GM21367 (cell line): ENCODE results near the gene DDX31.
A peak's percentile ranks its signal among the peaks of the same experiment; 100 is the strongest.
"Not testable (repeated sequence)": the region's sequence is repeated elsewhere in the genome, so short reads cannot be mapped to it uniquely, and the experiment has no call there.

Source experiments
- ATAC-seq: cut with Tn5 transposase; IDR thresholded peaks from one replicate; pipeline ENCODE4 v1.9.1; 2021; ENCODE audit not compliant: unreplicated experiment

Gene DDX31

DNA sequence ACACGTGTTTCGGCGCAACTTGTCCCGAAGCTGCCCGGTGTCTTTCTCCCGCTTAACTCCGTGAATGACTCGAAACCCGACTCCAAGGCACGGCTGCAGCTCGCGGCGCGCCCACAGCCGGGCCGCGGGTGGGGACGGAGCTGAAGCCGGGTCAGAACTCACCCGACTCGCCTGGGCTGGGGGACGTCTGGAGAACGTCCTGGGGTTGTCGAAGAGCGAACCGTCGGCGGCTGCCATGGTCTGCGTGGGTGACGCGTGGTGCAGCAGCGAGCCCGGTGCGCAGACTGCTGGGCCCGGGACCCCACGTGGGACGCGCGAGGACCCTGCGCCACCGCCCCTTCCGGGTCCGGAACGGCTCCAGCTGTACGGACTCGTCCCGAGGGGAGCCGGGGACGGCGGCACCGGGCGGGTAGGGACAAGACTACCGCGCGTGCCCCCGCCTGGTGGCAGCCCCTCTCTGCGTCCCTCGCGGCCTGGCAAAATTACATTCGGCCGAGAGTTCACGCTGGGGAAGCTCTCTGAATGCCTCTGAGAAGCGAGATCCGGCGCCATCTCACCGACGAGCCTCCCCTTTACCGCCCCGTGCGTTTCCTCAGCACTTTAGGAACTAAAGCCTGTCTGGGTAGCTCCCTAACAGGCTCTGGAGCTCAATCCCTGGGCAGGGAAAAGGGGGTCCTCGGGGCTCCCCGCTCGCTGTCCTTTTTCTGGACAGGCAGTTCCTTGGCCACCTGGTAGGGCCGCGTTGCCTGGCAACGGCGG, at the start of gene DDX31:
DDX31 (minus strand) TSS at position 286 of the 759 bp plus-strand sequence; CDS start at position 237, 49 bp downstream.
- ATAC-seq: peak; percentile 70

DNA sequence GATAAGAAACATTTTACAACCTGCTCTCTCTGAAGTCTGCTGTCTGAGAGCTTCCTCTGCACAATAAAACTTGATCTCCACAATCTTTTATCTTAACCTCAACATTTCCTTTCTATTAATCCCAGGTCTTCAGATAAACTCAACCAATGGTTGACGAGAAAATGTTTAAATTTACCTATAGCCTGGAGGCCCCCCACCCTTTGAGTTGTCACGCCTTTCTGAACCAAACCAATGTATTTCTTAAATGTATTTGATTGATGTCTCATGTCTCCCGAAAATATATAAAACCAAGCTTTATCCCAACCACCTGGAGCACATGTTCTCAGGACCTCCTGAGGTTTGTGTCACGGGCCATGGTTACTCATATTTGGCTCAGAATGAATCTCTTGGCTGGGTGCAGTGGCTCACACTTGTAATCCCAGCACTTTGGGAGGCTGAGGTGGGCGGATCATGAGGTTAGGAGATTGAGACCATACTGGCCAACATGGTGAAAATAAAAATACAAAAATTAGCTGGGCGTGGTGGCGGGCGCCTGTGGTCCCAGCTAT, 48.7 kb upstream of the DDX31 start:
- ATAC-seq: not testable (repeated sequence)

DNA sequence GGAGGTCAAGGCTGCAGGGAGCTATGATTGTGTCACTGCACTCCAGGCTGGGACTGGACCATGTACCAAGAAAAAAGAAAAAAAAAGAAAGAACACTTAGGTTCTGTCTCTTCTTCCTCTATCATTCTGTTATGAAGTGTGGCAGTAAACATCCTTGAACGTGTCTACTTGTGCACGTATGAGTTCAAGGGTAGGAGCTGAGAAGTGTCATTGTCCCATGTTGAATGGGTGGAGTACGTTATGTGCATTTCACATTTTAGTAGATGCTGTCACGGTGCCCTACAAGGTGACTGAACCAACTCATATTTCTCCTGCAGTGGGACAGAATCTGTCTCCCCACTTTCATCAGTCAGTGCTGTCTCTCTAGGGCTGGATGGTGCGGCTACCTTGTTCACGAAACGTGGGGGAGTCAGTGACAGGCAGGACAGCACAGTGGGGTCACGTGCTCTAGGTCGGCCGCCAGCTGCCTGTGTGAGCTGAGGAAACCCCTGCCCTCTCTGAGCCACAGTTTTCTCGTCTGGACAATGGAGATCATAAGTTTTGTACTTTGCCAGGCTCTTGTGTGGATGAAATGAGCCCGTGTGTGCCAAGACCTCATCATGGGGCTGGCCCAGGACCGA, 47.7 kb upstream of the DDX31 start:
- ATAC-seq: no peak

DNA sequence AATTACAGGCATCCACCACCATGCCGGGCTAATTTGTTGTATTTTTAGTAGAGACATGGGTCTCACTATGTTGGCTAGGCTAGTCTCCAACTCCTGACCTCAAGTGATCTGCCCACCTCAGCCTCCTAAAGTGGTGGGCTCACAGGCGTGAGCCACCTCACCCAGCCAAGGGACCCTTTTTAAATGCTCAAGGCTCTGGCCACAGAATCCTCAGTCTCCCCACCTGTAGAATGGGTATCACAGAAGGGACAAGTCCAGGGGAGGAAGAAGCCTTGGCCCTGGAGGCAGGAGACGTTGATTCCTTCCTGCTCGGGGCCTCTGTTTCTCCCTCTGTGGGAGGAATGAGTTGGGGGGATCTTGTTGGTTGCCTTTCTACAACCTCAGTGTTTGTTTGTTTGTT, 46.2 kb upstream of the DDX31 start:
- ATAC-seq: no peak

DNA sequence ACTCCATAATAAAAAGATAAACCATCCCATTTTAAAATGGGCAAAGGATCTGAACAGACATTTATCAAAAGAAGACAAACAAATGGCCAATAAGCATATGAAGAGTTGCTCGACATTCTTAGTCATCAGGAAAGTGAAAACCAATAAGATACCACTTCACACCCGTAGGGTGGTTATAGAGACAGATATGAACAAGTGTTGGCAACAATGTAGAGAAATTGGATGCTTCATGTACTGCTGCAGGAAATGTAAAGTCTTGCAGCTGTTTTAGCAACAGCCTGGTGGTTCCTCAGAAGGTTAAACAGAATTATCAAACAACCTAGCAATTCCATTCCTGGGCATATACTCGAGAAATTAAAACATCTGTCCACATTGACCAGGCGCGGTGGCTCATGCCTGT, 43.0 kb upstream of the DDX31 start:
- no peak for ATAC-seq

DNA sequence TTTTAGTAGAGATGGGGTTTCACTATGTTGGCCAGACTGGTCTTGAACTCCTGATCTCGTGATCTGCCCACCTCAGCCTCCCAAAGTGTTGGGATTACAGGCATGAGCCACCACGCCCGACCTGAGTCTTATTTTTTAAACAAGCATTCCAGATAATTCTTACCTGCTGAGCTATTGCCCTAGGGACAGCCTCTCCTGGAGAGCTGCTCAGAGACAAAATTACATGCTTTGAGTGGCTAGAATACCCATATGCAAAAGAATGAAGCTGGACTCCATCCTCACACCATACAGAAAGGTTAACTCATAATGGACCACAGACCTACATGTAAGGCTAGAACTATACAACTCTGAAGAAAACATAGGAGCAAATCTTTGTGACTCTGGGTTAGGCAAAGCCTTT, 42.1 kb upstream of the DDX31 start:
- ATAC-seq: no peak

DNA sequence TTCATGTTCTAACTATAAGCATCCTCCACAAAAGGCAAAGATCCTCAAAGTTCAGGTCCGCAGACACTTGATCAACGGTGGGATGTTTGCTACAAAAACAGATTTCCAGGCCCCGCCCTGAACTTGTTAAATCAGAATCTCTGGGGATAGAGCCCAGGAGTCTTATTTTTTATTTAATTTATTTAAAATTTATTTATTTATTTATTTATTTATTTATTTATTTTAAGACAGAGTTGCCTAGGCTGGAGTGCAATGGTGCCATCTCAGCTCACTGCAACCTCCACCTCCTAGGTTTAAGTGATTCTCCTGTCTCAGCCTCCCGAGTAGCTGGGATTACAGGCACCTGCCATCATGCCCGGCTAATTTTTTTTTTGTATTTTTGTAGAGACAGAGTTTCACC, 41.4 kb upstream of the DDX31 start:
- ATAC-seq: not testable (repeated sequence)

DNA sequence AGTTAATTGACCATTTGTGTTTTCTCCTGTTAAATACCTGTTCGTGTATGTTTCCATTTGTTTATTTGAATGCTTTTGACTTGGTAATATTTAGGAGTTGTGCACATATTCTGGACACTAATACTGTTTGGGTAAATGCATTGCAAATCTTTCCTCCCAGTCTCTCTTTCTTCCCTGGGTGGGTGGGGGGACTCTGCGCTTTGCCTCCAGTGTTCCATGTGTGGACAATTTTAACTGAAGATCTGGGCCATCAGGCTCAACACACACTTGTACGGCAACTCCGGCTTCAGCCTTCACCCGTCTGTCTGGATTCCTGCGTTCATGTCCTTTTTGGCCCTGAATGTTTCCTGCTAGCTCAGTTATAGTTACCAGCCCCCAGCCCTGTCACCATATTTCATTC, 40.5 kb upstream of the DDX31 start:
- no peak for ATAC-seq

DNA sequence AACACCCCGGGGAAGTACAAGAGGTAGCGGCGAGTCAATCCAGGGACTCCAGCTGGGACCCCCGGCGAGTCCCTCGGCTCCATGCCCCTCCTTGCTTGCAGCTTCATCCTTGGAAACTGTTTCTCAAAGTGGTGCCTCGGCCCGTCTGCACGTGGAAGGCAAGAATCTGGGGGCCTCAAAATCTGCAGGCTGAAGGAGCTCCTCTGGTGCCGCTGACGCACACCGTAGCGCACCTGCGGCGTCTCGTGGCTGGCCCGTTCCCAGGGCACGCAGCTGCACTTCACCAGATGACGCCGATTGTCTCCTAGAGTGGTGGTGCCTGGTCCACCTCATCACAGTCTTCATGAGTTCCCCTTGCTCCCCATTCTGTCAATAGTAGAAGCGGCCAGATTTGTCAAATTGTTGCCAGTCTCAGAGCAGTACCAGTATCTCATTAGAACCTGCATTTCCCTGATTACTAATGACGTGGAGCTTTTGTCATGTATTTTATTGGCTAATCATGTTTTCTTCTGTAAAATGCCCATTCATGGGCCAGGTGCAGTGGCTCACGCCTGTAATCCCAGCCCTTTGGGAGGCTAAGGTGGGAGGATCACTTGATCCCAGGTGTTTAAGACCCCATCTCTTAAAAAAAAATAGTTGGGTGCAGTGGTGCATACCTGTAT, 39.1 kb upstream of the DDX31 start:
- no peak for ATAC-seq

DNA sequence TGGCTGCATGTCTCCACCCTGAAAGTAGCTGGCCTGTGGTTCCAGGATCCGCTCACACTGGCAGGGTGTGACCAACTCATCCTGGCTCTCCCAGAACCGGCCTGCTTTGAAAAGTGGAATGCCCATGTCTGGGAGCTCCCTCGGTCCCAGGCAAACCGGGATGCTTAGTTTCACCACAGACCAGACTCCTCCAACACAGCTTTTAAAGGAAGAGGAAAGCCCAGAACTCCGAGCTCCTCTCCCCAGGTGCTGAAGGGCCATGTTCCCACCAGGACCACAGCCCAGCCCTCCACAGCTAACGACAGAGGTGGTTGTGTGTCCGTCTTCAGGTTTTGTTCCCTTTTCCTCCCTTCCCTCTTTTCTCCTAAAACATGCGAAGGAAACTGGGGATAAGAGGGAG, 38.5 kb upstream of the DDX31 start:
- no peak for ATAC-seq

DNA sequence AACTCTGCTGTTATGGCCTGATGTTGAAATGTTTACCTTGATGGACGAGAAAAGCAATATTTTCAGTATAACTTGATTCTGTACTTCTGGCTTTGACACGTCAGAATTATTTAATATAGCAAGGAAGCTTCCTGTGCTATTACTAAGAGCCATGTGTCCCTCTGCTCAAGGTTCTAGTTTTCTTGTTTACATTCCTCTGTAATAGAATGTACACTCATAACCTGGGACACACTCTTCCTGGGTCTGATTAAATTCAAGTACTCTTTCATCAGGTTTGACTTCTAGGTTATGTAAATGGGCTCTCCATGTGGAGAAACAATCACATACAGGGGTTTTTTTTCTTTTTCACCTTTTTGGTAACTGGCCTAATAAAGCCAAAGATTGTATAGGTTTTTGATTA, 33.6 kb upstream of the DDX31 start:
- no peak for ATAC-seq

DNA sequence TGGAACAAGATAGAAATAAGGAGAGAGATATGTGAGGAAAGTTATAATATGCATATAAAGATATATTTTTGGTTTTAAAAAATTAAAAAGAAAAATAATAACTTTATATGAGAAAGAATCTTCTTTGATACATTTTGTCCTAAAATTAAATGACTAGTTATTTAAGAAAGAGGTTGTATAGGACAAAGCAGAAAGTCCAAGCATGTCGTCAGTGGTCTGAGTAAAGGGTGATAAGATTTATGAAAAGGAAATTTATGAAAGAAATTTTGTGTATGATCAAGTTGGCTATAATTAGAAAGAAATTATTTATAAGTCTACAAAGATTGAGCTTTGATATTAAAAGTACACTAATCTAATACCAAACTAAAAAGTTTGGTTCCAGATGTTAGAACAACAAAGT, 32.5 kb upstream of the DDX31 start:
- no peak for ATAC-seq

DNA sequence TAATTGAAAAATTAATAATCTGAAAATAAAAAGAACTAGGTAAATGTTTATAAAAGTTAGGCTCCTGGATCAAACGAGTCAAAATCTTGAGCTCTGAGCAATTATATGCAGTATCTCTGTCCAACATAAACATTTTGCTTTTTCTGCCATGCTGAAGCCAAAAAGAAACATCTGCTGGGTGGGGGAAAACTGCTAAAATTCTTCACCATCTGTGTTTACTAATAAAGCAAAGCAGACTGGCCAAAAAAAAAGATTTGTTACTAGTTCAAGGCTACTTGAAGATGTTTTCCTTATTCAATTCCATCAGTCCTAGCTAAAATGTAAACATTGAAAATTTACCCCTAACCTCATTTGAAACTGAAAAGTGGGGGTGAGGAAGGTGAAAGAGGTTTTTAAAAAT, 30.2 kb upstream of the DDX31 start:
- ATAC-seq: no peak

DNA sequence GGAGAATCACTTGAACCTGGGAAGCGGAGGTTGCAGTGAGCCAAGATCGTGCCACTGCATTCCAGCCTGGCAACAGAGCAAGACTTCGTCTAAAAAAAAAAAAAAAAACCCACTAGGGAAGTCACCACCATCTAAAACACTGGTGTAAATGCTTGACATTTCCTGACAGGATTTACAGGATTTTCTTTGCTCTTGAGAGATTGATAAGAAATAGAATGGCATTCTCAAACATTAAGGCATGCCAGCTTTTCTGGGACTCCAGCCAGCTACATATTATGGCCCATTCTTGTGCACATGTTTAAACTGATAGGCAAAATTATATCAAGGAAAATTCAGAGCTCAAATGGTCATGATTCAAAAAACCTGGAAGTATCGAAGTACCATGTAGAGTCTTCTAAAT, 29.2 kb upstream of the DDX31 start:
- ATAC-seq: no peak

DNA sequence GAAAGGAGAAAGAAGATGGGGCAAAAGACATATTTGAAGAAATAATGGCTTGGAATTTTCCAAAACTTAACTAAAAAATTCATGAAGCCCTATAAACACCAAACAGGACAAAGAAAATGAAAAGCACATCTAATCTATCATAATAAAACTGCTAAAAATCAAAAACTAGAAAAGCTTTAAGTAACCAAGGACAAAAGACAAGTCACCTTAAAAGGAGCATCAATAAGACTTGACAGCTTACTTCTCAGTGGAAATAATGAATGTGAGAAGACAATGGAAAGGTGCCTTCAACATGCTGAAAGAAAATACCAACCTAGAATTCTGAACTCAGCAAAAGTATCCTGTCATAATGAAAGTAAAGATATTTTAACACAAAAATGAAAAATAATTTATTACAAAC, 27.4 kb upstream of the DDX31 start:
- ATAC-seq: no peak

DNA sequence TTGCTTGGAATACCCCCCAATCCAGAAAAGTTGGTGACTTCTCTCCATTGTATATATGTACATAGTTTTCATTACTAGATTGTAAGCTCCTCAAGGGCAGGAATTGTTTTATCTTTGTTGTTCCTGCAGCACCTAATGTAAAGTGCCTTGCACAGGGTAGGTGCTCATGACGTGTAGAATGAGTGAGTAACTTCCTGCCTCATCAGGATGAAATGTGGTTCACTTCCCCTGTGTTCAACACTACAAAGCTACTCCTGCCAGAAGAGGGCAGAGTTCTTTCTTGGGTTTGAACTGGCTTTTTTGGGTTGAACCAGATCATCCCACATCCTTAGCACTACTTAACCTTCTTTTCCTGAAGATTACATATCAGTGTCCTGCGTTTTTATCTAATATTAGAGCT, 24.4 kb upstream of the DDX31 start:
- ATAC-seq: no peak

DNA sequence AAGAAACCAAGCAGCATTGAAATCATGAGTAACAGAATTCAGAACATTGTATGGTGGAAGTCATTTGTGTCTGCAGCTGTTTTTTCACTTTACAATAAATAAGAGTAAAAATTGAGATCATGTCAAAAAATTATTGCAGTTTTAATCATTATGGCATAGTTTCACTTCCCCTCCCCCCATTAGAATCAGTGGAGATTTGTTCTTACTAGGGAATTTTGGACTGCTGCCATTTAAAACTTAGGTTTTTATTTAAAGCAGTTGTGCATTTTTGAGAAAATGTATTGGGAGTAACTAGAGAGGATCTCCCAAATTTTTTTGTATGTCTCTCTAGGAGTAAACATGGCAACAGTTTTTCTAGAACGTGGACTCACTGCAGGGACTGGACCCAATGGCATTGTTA, 20.9 kb upstream of the DDX31 start:
- ATAC-seq: no peak

DNA sequence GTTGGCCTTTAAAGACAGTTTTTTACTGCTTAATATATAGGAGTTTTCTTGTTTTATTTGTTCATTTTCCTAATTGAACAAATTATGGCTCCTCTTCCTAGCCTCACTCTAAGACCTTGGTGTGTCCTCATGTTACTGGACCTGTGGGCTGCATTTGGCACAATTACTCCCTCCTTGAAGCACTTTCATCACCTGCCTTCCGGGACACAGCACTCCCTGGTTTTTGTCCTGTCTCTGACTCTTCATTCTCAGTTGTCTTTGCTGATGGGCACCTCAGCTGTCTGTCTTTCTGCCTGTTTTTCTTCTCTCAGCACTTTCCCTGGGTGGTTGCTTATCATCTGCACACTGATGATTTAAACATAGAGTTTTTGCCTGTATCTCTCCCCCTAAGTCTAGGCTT, 14.1 kb upstream of the DDX31 start:
- ATAC-seq: no peak

DNA sequence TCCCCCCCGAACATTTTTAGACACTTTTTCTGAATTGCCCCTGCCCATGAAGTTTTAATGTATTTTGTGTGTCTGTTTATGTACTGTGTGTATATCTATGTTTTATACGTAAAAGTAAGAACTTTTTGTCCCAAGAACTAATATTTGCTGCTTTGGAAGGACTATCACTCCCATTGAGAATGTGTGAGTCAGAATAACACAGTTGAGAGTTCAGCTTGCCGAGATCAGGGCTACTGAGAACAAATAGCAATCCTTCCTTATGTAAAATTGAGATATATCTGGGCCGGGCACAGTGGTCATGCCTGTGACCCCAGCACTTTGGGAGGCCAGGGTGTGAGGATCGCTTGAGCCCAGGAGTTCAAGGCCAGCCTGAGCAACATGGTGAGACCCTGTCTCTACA, 11.8 kb upstream of the DDX31 start:
- ATAC-seq: no peak

DNA sequence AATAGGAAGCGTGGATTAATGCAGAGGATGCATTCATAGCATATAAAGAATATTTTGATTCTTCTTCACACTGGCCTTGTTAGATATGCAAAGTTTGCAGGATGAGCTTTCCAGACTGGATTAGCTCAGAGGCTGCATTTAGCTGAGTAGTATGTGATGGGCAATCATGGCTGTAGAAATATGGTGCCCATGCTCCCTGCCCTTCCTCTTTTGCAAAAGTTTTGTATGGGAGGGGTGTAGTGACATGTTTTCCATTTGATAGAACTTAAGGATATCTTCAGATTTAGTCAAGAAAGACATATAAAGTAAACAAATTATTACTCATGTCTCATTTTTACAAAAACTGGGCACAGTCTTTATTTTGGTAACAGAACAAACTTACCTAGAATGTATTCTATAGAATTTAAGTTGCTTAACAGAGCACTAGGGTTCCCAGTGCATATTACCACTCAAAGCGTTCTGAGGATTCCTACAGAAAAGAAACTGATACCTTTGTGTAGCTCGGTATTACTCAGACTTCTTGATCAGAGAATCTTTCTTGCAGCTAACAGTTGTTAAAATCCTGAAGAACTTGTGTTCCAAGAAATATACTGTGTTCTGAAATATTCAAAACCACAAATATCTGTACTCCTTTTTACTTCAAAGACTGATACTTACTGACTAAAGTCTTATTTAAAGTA, 10.3 kb upstream of the DDX31 start:
- no peak for ATAC-seq

DNA sequence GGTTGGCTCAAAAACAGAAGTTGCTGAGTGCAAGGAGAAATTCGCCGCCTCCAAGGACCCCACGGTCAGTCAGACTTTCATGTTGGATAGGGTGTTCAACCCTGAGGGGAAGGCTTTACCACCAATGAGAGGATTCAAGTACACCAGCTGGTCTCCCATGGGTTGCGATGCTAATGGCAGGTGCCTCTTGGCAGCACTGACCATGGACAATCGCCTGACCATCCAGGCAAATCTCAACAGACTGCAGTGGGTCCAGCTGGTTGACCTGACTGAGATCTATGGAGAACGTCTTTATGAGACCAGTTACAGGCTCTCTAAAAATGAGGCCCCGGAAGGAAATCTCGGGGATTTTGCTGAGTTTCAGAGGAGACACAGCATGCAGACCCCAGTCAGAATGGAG, 8.2 kb upstream of the DDX31 start:
- no peak for ATAC-seq

DNA sequence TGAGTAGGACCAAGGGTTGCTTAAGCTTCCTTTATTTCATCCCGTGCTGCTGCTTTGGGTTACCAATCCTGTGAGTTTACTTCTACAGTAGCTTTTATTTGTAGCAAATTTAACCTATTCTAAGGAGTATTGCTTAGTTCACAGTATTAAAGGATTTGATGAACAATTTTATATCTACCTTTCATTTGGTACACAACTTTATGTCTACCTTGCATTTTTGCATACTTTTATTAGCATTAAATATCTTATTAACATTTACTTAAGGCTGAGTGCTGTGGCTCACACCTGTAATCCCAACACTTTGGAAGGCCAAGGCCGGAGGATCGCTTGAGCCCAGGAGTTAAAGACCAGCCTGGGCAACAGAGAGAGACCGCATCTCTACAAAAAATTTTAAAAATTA, 4.7 kb upstream of the DDX31 start:
- ATAC-seq: no peak
